NCI-H1048 (cell line): Measurements from ENCODE around the gene C4orf50.

Source experiments
- DNase-seq: peaks from one replicate; lab custom pipeline; 2025; lab: John Stamatoyannopoulos, UW

The C4orf50 gene

DNA sequence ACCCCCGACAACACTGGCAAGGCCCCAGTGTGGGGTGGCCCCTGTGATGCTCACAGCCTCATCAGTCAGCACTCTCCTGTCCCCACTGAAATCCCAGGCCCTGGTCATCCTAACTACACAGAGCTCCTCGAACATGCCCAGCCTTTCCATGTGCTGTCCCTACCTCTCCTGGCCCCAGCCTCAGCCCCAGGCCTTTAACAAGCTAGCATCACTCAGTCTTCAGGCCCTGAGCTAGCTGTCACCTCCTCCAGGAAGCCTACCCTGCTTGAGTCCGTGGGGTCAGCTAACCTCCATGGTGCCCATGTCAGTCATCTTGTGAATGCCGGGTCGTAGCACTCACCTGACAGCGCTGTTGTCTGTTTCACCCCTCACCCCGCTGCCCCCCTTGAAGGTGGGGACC is 25.6 kb upstream of the C4orf50 start:
- no peak for DNase-seq

DNA sequence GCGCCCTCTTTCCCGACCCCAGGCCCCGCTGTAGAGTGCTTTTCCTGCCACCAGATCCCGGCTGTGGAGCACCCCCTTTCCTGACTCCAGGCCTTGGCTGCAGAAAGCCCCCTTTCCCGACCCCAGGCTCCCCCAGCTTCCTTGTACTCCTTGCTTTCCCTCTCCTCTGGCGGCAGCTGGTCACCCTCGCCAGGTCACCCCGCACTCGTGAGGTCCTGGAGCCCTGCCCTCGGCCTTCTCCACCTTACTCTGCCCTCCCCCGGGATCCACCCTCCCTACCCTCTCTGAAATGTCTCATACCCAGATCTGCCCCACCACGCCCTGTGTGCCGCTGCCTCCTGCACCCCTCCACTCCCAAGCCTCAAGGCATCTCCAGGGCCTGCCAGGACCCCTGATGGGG is 25.0 kb upstream of the C4orf50 start:
- no peak for DNase-seq

DNA sequence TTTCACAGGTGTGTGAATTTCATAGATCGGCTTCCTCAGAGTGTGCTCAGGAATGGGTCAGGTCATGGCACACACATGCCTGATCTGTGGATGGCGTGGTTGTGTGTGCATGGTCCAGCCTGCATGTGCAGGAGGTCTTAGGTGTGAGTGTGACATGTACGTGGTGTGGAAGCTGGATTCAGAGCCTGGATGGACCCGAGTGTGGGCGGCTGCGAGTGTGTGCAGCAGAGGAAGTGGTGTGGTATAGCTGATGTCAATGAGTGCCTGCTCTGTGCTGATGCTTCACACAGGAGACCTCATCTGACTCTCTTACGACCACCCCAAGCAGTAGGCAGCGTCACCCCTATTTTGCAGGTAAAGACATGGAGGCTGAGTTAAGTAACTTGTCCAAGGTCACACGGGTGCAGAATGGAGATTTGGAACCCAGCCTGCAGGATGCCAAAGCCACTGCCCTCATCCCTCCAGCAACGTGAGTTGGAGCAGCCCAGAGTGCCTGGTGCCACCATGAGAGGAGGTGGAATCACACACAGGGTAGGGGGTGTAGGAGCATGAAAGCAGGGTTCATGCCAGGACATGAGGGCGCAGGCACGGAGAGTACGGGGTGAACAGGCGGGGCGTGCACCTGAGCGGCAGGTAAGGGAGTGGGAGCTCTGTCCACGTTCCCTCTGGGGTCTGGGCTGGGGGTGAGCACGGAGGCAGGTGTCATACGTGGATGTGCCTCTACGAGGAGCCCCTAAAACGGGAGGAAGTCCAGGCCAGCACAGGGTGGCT is 24.2 kb upstream of the C4orf50 start:
- no peak for DNase-seq

DNA sequence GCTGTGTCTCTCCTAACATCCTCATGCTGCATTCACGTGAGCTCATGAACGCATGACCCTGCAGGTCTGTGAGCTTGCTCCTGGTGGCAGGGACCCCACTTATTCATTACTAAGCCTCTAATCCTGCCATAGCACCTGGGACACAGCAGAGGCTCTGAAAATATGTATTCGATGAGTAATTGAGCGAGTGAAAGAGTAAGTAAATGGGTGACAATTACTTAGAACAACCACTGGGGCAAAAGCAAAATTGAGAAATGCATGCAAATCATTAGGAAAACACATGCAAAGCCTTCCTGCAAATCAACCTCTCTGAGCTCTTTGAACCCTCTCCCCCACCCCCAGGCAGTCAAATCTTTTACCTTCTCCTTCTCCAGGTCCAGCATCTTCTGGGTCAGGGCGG is 23.6 kb upstream of the C4orf50 start:
- no peak for DNase-seq

DNA sequence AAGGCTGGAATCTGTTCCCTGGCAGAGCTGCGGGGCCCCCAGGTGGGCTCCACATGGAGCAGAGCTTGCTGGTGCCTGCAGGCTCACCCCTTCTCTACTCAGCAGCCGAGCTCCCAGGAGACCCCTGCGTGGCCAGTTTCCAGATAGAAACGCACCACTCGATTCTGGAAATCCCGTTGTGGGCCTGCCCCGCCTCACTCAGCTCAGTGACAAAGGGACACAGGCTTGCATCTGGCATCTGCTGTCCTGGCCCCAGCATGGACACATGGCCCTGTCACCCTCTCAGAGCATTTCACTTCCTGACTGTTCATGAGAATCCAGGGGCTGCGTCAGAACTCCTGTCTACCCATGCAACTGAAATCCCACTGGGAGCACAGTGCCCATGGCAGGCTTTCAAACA is 20.5 kb upstream of the C4orf50 start:
- DNase-seq = no peak

DNA sequence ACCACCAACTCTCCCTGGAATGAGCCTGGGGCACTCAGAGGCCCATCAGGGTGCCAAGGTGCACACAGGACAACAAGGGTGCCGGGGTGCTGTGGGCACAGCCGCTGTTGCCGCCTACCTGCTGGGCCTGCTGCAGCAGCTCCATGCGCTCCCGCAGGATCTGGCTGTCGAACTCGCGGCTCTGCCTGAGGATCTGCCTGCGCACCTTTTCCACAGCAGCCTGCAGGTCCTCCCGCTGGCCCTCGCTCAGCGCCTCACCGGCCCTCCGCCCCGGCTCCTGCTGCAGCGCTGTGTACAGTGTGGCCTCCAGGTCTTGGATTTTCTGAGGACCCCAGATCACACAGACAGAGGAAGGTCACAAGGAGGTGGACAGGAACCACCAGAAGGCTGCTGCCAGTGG is 17.6 kb upstream of the C4orf50 start:
- no peak for DNase-seq

DNA sequence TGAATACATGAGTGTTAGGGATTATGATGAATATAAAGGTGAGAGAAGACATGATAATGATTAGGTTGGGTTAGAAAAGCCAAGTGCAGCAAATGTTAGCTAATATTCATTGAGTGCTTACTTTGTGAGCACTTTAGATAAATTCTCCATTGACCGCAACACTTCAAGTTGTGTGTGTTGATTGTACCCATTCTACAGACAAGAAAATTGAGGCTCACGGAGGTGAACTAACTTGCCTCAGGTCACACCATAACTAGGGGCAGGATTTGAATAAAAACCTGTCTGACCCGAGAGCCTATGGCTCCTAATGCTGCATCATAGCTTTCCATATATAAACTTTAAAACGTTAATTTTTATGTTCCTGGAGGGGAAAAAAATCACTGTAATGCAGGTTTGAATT is 15.2 kb upstream of the C4orf50 start:
- no peak for DNase-seq

DNA sequence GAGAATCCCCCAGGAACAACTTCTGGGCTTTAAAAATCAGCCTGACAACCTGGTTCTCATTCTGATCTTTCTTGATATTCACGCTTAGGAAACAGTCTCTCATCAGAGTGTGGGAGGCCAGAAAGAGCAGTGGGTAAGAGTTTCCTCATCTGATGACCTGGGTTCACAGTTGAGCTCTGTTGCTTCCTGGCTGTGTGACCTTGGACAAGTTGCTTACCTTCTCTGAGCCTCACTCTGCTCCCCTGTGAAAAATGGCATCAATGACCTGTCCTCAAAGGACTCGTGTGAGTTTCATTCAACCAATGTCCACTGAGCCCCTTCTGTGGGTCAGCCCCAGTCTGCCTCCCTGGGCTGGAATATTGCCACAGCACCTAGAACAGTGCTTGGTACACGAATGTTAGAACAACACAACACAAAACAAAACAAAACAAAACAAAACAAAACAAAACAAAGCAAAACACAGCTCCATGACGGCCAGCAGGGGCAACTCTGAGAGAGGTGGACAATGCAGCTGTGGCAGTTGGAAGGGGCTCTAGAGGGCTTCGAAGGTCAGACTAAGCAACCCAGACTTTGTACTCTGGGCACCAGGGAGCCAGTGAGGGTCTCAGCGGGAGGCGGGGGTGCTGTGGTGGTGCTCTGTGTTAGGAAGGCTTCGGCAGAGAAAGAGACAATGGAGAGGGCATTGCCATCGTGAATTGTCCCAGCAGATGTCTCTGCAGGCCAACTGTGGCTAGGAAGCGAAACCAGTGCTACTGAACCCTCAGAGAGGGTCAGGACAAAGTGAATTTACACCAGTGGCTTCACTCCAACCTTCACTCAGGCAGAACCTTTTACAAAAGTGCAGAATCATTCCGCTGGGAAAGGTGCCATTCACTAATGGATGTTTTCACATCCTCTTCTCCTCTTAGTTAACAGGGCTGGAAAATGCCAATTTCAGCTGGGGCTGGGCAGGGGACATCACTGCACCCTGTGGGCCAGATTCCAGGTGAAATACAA is 14.3 kb upstream of the C4orf50 start:
- no peak for DNase-seq

DNA sequence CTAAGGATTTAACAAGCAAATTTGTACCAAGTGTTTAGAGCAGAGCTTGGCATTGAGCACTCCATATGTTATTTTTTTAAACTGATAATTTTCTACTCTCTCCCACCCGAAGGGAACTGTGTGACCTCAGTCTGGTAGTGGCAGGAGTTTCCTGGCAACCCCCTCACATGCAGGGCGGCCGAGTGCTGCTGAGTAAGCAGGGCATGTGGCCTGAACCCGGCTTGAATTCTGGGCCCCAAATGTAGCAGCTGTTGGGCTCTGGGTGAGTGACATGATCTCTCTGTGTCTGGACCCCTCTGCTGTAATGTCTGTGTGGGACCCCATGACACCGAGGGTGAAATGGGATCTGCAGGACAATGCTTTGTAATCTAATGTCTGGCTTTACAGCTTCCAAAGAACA is 13.6 kb upstream of the C4orf50 start:
- no peak for DNase-seq

DNA sequence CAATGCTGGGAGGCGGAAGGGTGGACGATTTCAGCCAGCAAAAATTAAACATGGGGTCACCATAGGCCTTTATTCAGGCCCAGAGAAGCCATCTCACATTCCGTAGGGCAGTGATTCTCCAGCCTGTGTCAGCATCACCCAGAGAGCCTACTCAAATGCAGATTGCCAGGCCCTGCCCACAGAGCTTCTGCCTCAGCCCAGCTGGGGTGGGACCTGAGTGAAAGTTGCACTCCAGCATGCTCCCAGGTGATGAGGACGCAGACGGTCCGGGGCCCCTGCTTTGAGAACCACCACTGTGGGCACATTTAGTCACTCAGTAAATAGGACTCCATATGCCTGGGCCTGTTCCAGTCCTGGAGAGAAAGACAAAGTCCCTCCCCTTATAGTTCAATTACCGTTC is 12.4 kb upstream of the C4orf50 start:
- no peak for DNase-seq

DNA sequence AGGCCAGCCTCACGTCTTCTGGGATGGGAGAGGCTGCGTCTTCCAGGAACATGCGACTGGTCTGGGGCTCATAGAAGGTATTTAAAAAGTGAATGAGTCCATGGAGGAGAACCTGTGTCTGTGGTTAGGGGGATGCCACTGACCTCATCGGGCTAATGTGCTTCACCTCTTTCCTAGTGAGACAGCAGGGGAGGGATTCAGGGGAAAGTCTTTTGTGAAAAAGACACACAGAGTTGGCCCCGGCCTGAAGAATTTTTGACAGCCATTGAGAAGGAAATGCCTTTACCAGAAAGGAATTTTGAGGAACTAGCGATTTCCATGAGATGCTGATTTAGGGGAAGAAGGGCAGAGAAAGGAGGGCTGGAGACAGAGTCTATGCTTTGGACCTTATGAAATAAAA is 11.0 kb upstream of the C4orf50 start:
- DNase-seq = no peak

DNA sequence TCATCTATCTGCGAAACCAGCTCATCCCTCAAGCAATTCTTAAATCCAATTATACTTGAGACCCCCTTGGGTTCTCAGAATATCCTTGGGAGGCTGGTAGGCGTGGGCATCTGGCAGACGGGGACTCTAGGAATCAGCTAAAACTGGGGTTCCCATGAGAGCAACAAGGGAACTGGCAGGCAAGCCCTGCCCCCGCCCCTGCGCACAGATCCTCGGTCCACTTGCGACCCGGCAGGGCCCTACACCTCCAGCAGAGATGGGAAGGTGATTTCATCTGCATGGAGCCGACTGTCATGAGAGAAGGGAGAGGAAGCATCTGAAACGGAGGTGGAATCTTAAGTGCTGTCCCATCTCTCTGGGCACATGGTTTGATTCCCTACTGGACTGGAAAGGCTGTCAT is 9.9 kb upstream of the C4orf50 start:
- no peak for DNase-seq

DNA sequence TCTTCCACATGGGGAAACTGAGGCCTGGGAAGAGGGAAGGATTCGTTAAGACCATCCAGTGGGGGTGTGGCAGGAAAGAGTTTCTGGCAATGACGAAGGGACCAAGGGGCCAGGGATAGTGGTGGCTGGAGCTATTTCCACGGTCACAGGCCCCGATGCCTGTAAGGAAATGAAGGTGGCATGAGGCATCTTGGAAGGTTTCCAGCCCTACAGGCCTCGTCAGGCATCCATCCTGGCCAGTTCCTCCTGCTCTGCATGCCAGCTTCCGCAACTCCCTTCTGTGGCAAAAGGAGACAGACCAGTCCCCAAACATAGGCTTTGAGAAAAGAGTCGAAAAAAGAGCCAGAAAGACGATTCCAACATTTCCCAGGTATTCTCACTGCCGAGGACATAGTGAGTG is 9.2 kb upstream of the C4orf50 start:
- no peak for DNase-seq

DNA sequence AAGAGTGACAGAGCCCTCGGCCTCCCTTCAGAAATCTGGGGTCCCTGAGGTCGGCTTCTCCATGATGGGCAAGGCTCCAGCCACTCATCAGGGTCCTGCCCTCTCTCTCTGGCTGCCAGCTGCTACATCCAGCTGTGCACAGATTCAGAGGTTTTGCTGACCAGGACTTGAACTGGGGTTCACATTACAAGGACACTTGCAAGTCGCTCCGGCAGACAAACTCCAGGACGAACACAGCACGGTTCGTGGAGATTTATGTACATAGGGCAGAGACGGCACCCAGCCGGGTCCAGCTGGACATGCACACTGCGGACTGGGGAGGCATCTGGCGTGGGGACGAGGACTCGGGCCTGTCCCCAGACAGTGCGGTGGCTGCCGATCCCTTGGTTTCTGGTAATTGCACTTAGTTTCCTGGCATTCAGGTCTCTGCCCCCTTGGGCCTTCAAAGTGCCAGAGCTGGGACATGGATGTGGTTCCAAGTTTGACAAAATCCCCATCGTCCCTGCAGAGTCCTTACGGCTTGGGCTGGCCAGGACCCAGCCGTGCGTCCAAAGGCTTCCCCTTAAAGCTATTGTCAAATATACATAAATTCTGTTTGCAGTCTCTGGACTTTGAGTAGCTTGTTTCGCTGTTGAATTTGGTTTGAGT is 6.2 kb upstream of the C4orf50 start:
- no peak for DNase-seq

DNA sequence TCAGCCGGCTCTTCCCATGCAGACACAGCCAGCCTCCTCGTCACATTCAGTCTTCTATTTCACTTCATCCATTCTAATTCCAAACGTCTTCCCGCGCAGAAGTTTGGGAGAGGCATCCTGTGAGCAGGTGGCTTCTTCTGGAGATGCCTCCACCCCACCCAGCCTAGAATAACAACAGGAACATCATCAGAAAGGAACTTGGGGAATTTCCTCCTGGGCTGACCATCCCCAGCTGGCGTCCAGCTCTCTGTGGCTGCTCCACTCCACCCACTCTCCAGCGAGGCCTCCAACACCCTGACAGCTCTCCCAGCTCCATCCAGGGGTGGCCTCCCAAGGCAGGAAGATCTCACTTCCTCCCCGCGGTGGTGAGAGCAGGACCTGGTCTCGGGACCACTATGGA is 5.5 kb upstream of the C4orf50 start:
- no peak for DNase-seq

DNA sequence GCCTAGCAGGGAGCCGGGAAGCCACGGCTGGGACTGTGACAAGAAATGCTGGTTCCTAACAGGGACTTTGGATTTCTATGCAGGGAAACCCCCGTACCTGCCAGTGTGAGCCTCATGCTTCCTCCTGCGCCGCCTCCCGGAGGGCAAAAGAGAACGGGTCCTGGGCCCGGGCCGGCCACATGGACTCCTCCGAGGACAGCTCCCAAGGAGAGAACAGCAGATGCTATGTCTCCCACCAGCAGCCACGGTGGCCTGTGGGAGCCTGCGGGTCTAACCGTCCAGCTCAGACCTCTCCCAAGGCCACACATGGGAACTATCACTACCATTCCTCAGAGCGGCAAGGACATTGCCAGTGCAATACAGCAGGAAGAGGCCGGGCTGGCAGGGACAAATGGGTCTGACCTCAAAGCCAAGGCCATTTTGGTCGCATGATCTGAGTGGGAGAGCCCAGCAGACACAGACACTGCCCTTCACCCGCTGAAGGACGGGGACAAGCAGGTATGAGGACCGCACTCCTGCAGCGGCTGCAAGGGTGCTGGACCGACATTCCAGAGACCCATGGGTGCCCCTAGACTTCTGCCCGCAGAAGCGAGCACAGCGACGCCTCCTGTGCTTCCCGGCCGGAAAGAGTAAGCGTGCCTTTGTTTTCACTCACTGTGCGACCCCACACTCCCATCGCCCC is 4.5 kb upstream of the C4orf50 start:
- no peak for DNase-seq

DNA sequence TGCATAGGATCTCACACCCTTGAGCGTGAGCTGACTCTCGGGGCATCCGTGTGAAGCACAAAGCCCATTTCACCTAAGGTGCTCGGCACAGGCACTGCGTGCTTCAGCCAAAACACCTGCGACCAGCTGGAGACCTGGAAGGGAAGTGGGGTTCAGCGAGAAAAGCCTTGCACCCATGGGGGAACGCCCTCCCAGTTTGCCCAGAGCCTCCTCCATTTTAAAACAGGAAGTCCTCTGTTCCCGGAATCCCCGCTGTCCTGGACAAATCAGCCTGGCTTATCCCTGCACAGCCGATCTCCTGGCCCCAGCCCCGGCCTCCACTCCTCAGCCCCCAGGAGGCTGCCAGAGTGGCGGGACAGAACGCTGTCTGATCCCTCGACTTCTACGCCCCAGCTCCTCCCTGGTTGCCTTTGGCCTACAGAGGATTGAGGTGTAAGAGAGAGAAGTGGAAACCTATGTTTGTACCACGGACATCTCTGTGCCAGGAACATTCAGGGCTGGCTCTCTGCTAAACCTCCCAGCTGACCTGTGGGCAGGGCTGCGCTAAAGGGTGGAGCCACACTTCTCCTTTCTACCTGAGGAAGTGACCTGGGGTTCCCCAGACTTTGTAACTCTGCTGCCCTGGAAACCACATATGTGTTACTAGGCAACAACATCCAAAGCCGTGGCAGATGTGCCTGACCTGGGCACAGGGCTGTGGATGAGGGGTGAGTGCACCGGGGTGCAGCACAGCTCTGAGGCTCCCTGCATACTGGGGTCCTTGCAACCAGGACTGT is 3.8 kb upstream of the C4orf50 start:
- DNase-seq = no peak

DNA sequence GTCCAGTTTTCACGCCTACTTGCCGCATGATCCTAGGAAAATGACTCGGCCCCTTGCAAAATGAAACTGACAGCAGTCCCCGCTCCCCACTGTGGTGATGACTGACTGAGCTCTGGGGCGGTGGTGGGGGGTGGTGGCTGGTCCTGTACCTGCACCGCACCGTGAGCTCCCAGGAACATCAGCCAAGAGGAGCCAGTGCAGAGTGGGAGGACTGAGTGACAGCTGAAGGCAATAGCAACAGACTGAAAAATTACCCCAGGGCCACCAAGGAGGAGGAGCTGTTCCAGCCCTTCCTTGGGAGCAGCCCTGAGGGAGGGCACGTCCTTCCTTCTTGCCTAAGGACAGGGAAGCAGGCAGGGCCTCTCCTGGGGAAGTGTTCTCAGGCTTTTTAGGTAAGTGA is 2.4 kb upstream of the C4orf50 start:
- DNase-seq = no peak

DNA sequence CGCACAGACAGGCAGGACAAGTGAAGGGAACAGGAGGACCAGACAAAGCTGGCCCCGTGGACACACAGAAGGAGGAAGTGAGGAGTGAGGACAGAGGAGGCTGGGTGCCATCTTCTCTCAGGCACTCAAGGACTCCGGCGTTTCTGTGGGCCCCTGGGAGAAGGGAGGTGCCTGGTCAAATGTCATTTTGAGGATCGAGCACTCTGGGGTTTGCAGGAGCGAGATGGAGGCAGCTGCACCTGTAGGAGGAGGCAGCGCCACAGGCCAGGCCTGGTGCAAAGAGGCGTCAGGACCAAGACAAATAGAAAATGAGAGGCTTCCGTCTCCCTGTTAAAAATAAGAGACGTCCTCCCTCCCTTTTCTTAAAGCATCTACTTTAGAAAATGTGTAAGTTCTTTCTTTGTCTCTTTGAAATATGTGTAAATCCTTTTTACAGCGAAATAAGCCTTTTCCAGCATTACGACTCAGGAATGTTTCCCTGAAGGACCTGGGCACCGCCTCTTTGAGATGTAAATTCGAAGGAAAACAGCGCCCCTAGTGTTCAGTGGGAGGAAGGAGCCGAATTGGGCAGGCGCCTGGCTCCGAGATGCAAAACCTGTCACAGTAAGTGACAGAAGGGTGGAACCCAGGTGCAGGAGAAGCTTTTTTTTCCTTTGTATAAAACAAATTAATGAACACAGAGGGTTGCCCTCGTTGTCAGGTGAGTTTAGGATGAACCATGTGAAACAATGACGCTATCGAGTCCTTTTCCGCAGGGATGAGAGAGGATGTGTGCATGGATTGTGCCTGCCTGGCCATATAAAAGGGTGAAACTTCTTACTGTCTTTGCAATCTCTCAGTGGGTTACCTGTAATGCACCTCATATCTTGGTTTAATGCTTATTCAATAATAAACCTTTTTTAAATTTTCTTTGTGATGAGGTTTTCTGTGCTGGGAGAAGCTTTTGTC is 1.4 kb upstream of the C4orf50 start:
- no peak for DNase-seq

DNA sequence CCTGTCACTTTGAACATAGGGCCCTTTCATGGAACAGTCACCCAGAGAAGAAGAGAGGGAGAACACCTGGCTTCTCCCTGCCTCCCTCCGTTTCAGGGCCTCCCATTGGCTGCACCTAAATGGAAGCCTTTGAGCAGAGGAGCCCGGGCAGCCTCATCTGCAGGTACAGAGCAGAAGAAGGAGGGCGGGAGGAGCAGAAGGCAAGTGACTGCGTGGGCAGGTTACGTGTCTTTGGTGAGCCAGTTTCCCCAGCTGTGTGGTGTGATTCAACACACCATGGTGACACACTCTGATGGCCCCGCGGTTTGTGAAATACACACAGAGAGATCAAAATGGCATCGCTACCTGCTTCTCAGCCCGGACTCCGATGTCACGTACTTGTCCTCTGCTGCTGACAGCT is 431 bp downstream of the C4orf50 start:
- no peak for DNase-seq
